A673 (cell line): ENCODE results near the gene CIDEC.

Source experiments
- EZH2 ChIP-seq: fragments of 200-600 bp; sonication (generic); IDR thresholded peaks from 2 replicates; pipeline ENCODE4 v1.6.1; 2017; ENCODE audit warnings: borderline replicate concordance, low read depth, mild to moderate bottlenecking, mixed read lengths, antibody characterized with exemption, low read length; ENCODE audit not compliant: poor library complexity, severe bottlenecking
- TF ChIP-seq, protein P1 (sequence below): fragments of 300-800, 200-600 bp; sonication (generic); conservative IDR thresholded peaks from 2 replicates; pipeline ENCODE4 v1.5.1; 2017; ENCODE audit warnings: low read depth, mild to moderate bottlenecking, antibody characterized with exemption, low read length, moderate library complexity, mixed read lengths

DNA sequence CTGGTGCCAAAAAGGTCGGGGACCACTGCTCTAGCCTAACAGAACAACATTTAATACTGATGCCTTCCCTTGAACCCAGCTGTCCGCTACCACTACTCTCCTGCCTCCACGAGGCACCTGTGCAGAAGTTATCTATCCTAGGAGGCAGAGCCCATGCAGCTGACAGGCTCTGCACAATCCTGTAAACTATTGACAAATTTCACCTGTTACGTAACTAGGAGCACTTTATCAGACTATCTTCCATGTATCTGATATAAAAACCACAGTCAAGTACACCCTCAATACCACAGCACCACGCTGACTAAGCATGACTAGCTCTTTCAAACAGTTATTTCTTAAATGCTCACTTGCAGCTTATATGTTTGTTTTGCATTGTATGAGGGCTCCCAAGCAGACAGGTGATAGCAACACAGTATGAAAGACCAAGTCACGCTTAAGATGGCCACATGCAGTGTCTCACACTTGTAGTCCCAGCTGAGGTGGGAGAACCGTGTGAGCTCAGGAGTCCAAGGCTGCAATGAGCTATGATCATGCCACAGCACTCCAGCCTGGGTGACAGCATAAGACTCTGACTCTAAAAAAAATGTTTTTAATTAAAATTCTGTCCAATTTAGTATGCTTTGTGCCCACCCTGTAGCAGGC, 32.4 kb upstream of the CIDEC start:
- TF ChIP-seq, protein P1, sequence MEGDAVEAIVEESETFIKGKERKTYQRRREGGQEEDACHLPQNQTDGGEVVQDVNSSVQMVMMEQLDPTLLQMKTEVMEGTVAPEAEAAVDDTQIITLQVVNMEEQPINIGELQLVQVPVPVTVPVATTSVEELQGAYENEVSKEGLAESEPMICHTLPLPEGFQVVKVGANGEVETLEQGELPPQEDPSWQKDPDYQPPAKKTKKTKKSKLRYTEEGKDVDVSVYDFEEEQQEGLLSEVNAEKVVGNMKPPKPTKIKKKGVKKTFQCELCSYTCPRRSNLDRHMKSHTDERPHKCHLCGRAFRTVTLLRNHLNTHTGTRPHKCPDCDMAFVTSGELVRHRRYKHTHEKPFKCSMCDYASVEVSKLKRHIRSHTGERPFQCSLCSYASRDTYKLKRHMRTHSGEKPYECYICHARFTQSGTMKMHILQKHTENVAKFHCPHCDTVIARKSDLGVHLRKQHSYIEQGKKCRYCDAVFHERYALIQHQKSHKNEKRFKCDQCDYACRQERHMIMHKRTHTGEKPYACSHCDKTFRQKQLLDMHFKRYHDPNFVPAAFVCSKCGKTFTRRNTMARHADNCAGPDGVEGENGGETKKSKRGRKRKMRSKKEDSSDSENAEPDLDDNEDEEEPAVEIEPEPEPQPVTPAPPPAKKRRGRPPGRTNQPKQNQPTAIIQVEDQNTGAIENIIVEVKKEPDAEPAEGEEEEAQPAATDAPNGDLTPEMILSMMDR = no peak
- no peak for TF ChIP-seq EZH2
